Glutamatergic neuron (in vitro differentiated cells): ENCODE data around the gene TRAPPC3. TPM values are rescaled to one million over a fixed set of nuclear protein-coding genes. Genes with fewer than 3 reads are reported as not detected.
"Not testable (repeated sequence)": the region's sequence is repeated elsewhere in the genome, so short reads cannot be mapped to it uniquely, and the experiment has no call there.

Experiments used
- DNase-seq: peaks from one replicate; pipeline ENCODE4 v3.0.0; 2022
- H3K27ac Mint-ChIP-seq: one replicate; pipeline ENCODE4 v1.8.0; 2020; ENCODE audit warnings: mild to moderate bottlenecking, mixed read lengths, inconsistent platforms; ENCODE audit not compliant: unreplicated experiment
- H3K27me3 Mint-ChIP-seq: one replicate; pipeline ENCODE4 v1.8.0; 2020; ENCODE audit warnings: mild to moderate bottlenecking, moderate library complexity, mixed read lengths, inconsistent platforms; ENCODE audit not compliant: unreplicated experiment
- H3K36me3 Mint-ChIP-seq: one replicate; pipeline ENCODE4 v1.8.0; 2020; ENCODE audit warnings: mild to moderate bottlenecking, mixed read lengths, inconsistent platforms; ENCODE audit not compliant: unreplicated experiment
- H3K4me1 Mint-ChIP-seq: one replicate; pipeline ENCODE4 v1.8.0; 2020; ENCODE audit warnings: mild to moderate bottlenecking, low read depth, mixed read lengths, inconsistent platforms; ENCODE audit not compliant: unreplicated experiment
- H3K4me3 Mint-ChIP-seq: one replicate; pipeline ENCODE4 v1.8.0; 2020; ENCODE audit warnings: mild to moderate bottlenecking, mixed read lengths, inconsistent platforms; ENCODE audit not compliant: unreplicated experiment
- H3K9me3 Mint-ChIP-seq: one replicate; pipeline ENCODE4 v1.8.0; 2020; ENCODE audit warnings: mild to moderate bottlenecking, moderate library complexity, mixed read lengths, inconsistent platforms; ENCODE audit not compliant: unreplicated experiment
- CTCF ChIP-seq: fragments of 200-600 bp; sonication (generic); IDR thresholded peaks from one replicate; pipeline ENCODE4 v1.5.0; 2021; ENCODE audit not compliant: partially characterized antibody, unreplicated experiment
- total RNA-seq: library from RNA; stranded (reverse); fragmentation: NEBNext Ultra II Directional; extraction: Animal tissue kit (Norgen Biotek cat#: 25700); gene quantifications from one replicate; pipeline ENCODE4 v1.2.1, GENCODE V29; 2021; ENCODE audit not compliant: unreplicated experiment

TRAPPC3 gene
- total RNA-seq, 1 donor from 2014 or later, result 30.0 TPM

- DNase-seq, result no peak
- Mint-ChIP-seq H3K4me3 (peak overlapping the region; percentile 80), H3K36me3 (no peaks in the 10 kb centered on the region), H3K9me3 (peaks cover 2% of the 10 kb centered on the region), H3K27ac (peak overlapping the region; percentile 40), H3K4me1 (peaks cover 25% of the 10 kb centered on the region), H3K27me3 (peaks cover 5% of the 10 kb centered on the region)
- no peak for TF ChIP-seq CTCF
These were observed 12.6 kb upstream of the TRAPPC3 start for GRCh38 chr1:36161641-36162531.

- peaks cover 21% of the 10 kb centered on the region for H3K4me1 Mint-ChIP-seq
- H3K27ac Mint-ChIP-seq, result peak overlapping the region; percentile 34
- TF ChIP-seq CTCF, result peak; percentile 11
- peak overlapping the region; percentile 80 for H3K4me3 Mint-ChIP-seq
- DNase-seq, result peak; percentile 36
- no peaks in the 10 kb centered on the region for H3K36me3 Mint-ChIP-seq
- H3K9me3 Mint-ChIP-seq, result no peaks in the 10 kb centered on the region
- peaks cover 5% of the 10 kb centered on the region for H3K27me3 Mint-ChIP-seq
These were observed 11.7 kb upstream of the TRAPPC3 start for GRCh38 chr1:36160949-36161485.

- H3K36me3 Mint-ChIP-seq, result no peaks in the 10 kb centered on the region
- H3K4me3 Mint-ChIP-seq, result peak overlapping the region; percentile 55
- H3K9me3 Mint-ChIP-seq, result no peaks in the 10 kb centered on the region
- H3K27me3 Mint-ChIP-seq, result peaks cover 5% of the 10 kb centered on the region
- DNase-seq, result no peak
- no peak overlapping the region for H3K27ac Mint-ChIP-seq
- no peak for TF ChIP-seq CTCF
- H3K4me1 Mint-ChIP-seq, result peaks cover 21% of the 10 kb centered on the region
These were observed 11.2 kb upstream of the TRAPPC3 start for GRCh38 chr1:36160388-36160948.

- H3K27ac Mint-ChIP-seq, result no peak overlapping the region
- DNase-seq, result no peak
- peaks cover 8% of the 10 kb centered on the region for H3K27me3 Mint-ChIP-seq
- no peak for TF ChIP-seq CTCF
- no peaks in the 10 kb centered on the region for H3K9me3 Mint-ChIP-seq
- H3K36me3 Mint-ChIP-seq, result no peaks in the 10 kb centered on the region
- H3K4me3 Mint-ChIP-seq, result peak overlapping the region; percentile 55
- H3K4me1 Mint-ChIP-seq, result peaks cover 21% of the 10 kb centered on the region
These were observed 10.5 kb upstream of the TRAPPC3 start for GRCh38 chr1:36159614-36160387.

- Mint-ChIP-seq H3K27ac (peak overlapping the region; percentile 44), H3K27me3 (peaks cover 15% of the 10 kb centered on the region), H3K4me1 (peaks cover 28% of the 10 kb centered on the region), H3K4me3 (peak overlapping the region; percentile 87)
- not testable (repeated sequence) for H3K9me3 Mint-ChIP-seq, H3K36me3 Mint-ChIP-seq, DNase-seq
These were observed 9.6 kb upstream of the TRAPPC3 start for GRCh38 chr1:36158827-36159252.
